H4 (cell line): ENCODE measurements around the gene TTF1. TPM values are rescaled to one million over a fixed set of nuclear protein-coding genes. Genes with fewer than 3 reads are reported as not detected.
"Not testable (repeated sequence)": the region's sequence is repeated elsewhere in the genome, so short reads cannot be mapped to it uniquely, and the experiment has no call there.

Source experiments
- DNase-seq: peaks from one replicate; pipeline ENCODE4 v3.0.0-alpha.2; 2015; ENCODE audit warnings: low spot score
- total RNA-seq: library from RNA; depleted of rRNA; stranded (reverse); fragments of >200 nt; shearing (Covaris generic); gene quantifications from 2 replicates; pipeline ENCODE4 v1.2.3, GENCODE V29; 2014

Gene TTF1
- total RNA-seq, 1 experiment from 2014 or later = 13.9 TPM

- no peak for DNase-seq
These were observed 4.5 kb upstream of the TTF1 start for GRCh38 chr9:132411091-132411508.

GRCh38 chr9:132410642-132411041 lies 4.0 kb upstream of the TTF1 start:
- DNase-seq = no peak

- DNase-seq = no peak
These were observed 3.3 kb upstream of the TTF1 start, which contains the start of gene CFAP77 for GRCh38 chr9:132409828-132410528. CFAP77 (plus strand) TSS chr9:132410211; CDS start chr9:132410272, 61 bp downstream.

DNA sequence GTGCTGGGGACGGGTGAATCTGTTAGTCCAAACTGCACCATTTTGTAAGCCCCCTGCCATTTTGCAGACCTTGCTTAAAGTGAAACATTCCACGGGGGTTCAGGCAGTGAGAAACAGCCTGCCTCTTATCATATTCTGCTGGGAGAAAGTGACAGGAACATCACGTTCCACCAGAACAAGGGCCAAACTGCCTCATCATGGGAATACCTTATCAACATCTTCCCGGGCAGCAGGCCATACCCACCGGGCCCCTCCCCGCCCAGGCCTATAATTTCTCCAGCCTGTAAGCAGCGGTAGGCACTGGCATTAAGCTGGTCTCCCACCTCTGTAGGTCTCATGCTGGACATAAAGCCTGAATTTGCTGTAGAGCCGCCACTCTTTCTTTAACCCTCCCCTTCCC lies 1.9 kb upstream of the TTF1 start:
- no peak for DNase-seq

GRCh38 chr9:132407196-132407595 lies 556 bp upstream of the TTF1 start:
- no peak for DNase-seq

DNA sequence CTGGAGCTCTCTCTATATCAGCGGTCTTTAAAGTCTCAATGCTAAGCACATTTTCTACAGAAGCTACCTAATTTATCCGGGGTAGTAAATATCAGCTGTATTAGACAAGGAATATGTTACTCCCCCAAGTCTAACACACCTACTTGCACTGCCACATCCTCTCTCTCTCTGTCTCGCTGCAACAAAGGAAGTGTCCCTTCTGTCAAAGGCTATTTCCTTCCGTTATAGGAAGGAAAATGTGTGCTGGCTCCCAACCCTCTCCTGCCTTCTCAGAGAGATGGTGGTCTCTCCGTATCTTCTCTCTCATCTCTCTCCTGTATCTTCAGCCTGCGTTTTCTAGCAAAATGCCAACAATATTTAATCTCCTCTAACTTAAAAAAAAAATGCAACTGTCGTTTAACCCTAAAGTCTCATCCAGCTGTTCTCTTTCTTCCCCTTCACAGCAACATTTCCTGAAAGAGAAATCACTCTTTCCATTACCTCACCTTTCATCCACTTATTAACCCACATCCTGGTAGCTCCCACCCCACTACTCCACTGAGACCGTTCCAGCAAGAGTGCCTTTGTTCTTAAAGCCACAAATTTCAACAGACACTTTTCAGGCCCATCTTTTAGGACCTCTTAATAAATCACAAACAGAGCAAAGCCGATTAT lies 2.3 kb downstream of the TTF1 start:
- no peak for DNase-seq

- no peak for DNase-seq
These were observed 4.8 kb downstream of the TTF1 start for GRCh38 chr9:132401824-132402223.

GRCh38 chr9:132395560-132395959 lies 11.1 kb downstream of the TTF1 start:
- DNase-seq = no peak

DNA sequence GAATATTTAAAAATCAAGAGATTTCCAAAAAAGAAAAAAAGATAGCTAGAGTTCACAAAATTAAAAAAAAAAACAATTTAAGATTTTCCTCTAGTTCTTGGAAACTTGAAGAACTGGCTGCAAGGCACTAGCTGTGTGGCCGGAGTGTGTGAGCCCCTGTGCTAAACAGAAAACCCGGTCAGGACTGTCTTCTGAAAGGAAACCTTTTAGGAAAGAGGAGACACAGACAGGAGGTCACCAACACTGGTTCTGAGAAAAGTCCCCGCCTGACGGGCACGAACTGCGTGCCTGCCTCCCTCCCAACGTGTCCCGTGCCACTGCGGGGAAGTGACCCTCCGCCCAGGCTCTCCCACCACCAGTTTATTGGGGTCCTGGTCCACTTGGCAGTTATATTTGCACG lies 15.2 kb downstream of the TTF1 start:
- no peak for DNase-seq

DNA sequence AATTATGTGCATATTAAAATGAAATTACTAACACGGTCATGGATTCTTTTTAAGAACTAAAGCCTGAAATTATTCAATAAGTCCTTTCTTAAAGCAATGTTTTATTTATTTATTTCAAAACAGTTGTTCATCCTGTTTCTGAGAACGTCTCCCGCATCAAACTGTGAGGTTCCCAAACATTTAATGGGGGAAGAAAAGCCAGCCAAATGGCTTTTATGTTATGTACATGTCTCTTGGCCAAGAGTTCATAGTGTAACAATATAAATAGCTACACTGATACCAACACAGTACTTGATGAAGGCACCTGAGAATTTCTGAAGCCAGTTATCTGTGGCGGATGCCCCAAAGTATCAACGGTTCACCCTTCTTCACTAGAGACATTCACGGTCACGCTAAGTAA lies 15.7 kb downstream of the TTF1 start:
- no peak for DNase-seq

- DNase-seq = no peak
These were observed 19.5 kb downstream of the TTF1 start for GRCh38 chr9:132387133-132387532.

GRCh38 chr9:132384376-132384775 lies 22.3 kb downstream of the TTF1 start:
- DNase-seq = no peak

DNA sequence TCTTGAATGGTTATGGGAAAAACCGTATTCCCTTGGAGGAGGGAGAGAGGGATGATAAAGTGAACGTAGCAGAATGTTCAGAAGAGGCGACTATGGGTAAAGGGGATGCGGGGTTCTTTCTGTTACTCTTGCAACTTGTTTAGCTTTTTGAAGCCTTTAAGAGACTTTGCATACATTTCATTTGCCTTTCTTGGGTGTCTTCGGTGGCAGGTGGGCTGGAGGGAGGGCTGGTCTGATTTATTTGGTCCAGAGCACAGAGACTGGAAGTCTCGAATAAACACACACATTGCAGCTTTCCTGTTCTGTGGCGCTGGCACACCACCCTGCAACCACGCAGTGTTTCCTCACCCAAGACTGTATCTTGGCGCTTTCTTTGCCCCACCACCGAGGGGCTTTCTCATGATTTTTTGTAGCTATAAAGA lies 23.2 kb downstream of the TTF1 start:
- no peak for DNase-seq

GRCh38 chr9:132381966-132382541 lies 24.6 kb downstream of the TTF1 start:
- DNase-seq = no peak

DNA sequence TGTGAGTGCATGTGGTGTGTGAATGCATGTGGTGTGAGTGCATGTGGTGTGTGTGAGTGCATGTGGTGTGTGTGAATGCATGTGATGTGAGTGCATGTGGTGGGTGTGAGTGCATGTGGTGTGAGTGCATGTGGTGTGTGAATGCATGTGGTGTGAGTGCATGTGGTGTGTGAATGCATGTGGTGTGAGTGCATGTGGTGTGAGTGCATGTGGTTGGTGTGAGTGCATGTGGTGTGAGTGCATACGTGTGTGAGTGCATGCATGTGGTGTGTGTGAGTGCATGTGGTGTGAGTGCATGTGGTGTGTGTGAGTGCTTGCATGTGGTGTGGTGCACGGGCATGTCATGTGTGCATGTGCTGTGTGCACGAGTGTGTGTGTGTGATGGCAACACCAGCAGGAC lies 28.2 kb downstream of the TTF1 start:
- not testable (repeated sequence) for DNase-seq

DNA sequence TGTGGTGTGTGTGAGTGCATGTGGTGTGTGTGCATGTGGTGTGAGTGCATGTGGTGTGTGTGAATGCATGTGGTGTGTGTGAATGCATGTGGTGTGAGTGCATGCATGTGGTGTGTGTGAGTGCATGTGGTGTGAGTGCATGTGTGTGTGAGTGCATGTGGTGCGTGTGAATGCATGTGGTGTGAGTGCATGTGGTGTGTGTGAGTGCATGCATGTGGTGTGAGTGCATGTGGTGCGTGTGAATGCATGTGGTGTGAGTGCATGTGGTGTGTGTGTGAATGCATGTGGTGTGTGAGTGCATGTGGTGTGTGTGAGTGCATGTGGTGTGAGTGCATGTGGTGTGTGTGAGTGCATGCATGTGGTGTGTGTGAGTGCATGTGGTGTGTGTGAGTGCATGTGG lies 28.9 kb downstream of the TTF1 start:
- not testable (repeated sequence) for DNase-seq

DNA sequence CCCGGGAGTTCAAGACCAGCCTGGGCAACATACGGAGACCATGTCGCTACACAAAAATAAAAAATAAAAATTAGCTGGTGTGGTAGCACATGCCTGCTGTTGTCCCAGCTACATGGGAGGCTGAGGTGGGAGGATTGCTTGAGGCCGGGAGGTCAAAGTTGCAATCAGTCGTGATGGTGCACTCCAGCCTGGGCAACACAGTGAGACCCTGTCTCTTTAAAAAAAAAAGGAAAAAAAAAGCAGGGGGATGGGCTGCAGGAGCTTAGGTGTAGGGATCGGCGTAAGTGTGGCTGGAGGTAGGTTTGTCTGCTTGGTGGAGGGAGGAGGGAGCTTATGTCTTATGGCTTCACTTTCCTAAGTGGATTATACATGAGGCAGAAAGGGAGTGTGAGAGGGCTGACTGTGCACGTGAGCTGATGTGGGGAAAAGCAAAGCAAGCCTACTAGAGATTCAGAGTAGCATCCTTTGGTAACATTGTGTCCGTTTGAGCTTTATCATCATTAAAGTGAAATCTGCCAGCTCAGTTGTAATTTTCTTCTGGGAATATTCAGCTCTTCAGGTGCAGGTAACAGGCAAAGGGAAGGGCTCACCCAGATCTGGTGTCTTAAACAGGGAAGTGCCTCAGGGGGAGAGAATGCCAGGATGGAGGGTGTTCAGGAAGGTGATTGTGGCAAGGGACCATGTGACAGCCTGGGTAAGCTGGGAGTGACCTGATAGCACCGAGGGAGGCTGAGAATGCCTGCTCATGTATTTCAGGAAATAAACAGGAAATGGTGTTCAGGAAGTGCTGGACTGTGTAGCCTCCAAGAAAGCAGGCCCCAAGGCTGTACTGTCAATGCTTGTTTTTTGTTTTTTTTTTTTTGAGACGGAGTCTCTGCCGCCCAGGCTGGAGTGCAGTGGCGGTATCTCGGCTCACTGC lies 34.2 kb downstream of the TTF1 start:
- DNase-seq = peak; percentile 79

- DNase-seq = no peak
These were observed 36.0 kb downstream of the TTF1 start for GRCh38 chr9:132370592-132370991.

DNA sequence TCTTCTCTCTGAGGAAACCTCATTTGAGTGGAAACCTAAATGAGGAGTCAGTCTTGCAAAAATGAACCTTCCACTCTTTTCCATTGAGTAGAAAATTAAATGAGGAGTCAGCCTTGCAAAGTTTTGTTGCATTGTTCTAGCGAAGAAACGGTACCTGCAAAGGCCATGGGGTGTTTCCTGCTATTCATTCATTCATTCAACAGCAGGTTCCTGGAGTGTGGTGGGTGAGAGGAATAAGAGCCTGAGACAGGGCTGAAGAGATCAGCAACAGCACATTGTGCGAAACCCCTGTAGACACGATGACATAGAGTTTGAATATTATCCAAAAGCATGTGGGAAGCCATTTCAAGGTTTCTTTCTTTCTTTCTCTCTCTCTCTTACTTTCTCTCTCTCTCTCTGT lies 37.2 kb downstream of the TTF1 start:
- DNase-seq = no peak

- no peak for DNase-seq
These were observed 38.9 kb downstream of the TTF1 start for GRCh38 chr9:132367613-132368313.

GRCh38 chr9:132366481-132366880 lies 40.2 kb downstream of the TTF1 start:
- DNase-seq = no peak
